Measurements from ENCODE around the gene WDR93. TPM values are rescaled to one million over a fixed set of nuclear protein-coding genes. Genes with fewer than 3 reads are reported as not detected.

WDR93 gene
- total and polyA plus RNA-seq, 8 donors: 0.09 to 0.92 (median 0.15) TPM; not detected in 1

DNA sequence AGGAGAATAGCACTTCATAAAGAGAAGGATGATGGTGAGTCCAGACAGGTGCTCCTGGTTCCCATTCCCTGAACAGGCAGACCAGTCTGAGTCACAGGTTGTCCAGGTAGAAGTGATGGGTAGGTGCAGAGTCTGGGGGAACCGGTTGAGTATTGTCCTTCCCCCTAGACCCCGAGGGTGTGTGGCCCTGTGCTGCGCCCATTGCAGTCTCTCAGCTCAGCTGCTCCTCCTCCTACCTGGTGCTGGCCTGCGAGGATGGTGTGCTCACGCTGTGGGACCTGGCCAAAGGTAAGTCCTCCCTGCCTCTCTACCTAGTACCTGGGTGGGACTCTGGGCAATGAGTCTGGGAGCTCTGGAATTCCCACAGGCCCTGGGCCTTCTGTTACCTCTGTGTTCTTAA lies 40.7 kb downstream of the WDR93 start:
- intact Hi-C loops (cut with DNase I): no loop called here
- no peak for FAIRE-seq
- TF ChIP-seq, protein P1, sequence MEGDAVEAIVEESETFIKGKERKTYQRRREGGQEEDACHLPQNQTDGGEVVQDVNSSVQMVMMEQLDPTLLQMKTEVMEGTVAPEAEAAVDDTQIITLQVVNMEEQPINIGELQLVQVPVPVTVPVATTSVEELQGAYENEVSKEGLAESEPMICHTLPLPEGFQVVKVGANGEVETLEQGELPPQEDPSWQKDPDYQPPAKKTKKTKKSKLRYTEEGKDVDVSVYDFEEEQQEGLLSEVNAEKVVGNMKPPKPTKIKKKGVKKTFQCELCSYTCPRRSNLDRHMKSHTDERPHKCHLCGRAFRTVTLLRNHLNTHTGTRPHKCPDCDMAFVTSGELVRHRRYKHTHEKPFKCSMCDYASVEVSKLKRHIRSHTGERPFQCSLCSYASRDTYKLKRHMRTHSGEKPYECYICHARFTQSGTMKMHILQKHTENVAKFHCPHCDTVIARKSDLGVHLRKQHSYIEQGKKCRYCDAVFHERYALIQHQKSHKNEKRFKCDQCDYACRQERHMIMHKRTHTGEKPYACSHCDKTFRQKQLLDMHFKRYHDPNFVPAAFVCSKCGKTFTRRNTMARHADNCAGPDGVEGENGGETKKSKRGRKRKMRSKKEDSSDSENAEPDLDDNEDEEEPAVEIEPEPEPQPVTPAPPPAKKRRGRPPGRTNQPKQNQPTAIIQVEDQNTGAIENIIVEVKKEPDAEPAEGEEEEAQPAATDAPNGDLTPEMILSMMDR (IDR thresholded peaks at IDR 0.05): no peak
- no peaks in the 10 kb centered on the region for H3K27me3 ChIP-seq
- H3K27ac ChIP-seq: no peak overlapping the region
- WGBS, 2 donors: 84 to 91% methylated on average over 5 of the region's 5 CpGs
- H3K9me3 ChIP-seq: no peaks in the 10 kb centered on the region
- no peaks in the 10 kb centered on the region for H3K4me1 ChIP-seq
- no peak overlapping the region for H3K4me3 ChIP-seq
- H3K36me3 ChIP-seq: no peaks in the 10 kb centered on the region
- no peak for DNase-seq
- no peak for ATAC-seq

DNA sequence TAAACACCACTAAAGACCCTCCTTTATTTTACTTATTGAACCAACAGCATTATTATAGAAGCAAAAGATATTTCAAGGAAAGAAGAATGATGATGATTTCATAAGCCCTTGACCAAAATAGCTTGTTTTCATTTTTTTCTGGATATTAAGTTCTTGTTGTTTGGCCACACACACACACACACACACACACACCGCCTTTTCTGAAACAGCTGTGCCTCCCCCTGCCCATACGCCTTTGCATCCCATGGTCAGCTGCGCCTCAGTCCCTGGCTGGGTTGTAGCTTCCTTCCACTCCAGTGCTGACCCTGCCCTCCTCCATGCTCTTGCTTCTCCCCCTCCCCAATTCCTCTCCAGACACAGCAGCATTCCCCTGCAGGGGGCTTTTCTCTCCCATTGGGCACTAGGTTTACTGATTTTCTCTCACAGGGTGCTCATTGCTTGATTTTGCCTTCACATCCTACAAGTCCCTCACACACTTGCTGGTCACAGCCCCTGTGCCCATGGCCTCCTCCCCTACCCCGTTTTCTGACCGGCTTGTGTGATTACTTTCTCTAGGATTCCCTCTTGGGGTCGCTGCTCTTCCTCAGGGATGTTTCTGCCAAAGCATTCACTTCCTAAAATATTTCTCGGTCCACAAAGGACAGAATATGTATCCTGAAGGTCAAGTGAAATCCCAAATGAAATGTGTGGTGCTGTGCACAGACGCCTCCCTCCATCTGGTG lies 42.0 kb downstream of the WDR93 start:
- intact Hi-C loops (cut with DNase I): no loop called here
- FAIRE-seq: no peak
- H3K4me3 ChIP-seq: no peak overlapping the region
- H3K9me3 ChIP-seq: no peaks in the 10 kb centered on the region
- no peaks in the 10 kb centered on the region for H3K36me3 ChIP-seq
- WGBS, 2 donors: 65 to 71% methylated on average over 8 of the region's 8 CpGs
- no peak overlapping the region for H3K27ac ChIP-seq
- no peaks in the 10 kb centered on the region for H3K27me3 ChIP-seq
- TF ChIP-seq, protein P1 (IDR thresholded peaks at IDR 0.05): no peak
- H3K4me1 ChIP-seq: no peaks in the 10 kb centered on the region
- ATAC-seq: no peak
- no peak for DNase-seq

DNA sequence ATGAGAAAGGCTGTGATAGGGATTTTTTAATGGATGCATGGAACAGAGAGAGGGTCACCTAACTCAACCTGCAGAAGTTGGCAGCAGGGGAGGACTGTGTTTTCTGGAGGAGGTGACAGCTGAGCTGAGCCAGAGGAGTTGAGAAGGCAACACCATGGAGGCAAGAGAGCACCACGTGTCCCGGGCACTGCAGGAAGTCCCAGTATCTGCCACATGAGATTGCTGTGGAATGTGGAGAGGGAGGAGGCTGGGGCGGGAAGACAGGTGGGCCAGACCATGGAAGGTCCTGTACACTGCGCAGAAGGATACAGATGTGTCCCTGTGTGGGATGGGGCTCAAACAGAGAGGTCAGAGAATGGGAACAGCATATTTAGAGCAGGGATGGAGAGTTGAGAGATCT lies 45.2 kb downstream of the WDR93 start:
- H3K4me1 ChIP-seq: no peaks in the 10 kb centered on the region
- no peaks in the 10 kb centered on the region for H3K27me3 ChIP-seq
- TF ChIP-seq, protein P1 (IDR thresholded peaks at IDR 0.05): no peak
- DNase-seq (no peak), FAIRE-seq (no peak), ATAC-seq (no peak)
- no peak overlapping the region for H3K27ac ChIP-seq
- H3K9me3 ChIP-seq: no peaks in the 10 kb centered on the region
- intact Hi-C loops (cut with DNase I): no loop called here
- no peaks in the 10 kb centered on the region for H3K36me3 ChIP-seq
- H3K4me3 ChIP-seq: no peak overlapping the region
- WGBS, 2 donors: 51 to 62% methylated on average over 4 of the region's 4 CpGs

DNA sequence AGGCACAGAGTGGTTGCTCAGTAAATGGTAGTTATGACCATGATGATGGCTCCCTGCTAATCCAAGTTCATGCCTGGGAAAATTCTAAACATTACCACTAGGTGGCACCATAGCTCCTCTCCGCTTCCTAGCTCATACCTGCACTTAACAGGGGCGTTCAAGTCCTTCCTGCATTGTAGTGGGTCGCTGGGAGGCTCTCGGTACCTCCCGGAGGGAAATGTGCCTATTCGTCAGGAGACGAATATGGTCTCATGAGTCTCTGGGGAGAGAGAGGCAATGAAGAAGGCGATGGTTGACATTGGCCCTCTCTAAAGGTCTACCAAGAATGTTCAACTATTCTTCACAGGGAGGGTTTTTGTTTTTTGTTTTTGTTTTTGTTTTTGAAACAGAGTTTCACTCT lies 49.5 kb downstream of the WDR93 start:
- Histone ChIP-seq H3K27ac (no peak overlapping the region), H3K9me3 (no peaks in the 10 kb centered on the region), H3K4me1 (no peaks in the 10 kb centered on the region), H3K27me3 (no peaks in the 10 kb centered on the region), H3K36me3 (no peaks in the 10 kb centered on the region), H3K4me3 (no peak overlapping the region)
- TF ChIP-seq, protein P1 (IDR thresholded peaks at IDR 0.05): peak; percentile 84 to 95 (median 94)
- ATAC-seq (peak; percentile 85 to 98 (median 94)), FAIRE-seq (peak; percentile 26), DNase-seq (peak in 2 of 6 donors; percentile 56 to 73)
- WGBS, 2 donors: 1 to 5% methylated on average over 8 of the region's 8 CpGs
- intact Hi-C loops (cut with DNase I): loop anchor here in 1 of 3 donors (5.0 kb wide), 1 partner anchor 137 kb away; no protein-coding TSS in a partner anchor

DNA sequence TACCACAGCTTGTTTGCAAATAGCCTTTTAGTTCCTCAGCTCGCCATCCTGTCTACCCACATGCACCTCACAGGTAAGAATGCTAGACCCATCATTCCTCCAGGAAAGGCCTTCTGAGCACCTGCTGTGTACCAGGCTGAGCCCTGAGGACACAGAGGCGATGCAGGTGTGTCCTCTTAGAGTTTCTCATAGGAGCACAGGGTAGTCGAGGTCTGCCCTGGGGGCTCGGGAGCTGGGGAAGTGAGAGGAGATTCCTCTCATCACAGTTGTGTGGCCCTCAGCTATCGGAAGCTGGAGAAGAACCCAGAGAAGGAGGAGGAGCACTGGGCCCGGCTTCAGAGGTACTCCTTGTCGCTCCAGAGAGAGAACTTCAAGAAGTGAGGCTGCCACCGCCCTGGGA lies 52.4 kb downstream of the WDR93 start:
- Histone ChIP-seq H3K9me3 (no peaks in the 10 kb centered on the region), H3K27ac (no peak overlapping the region), H3K4me1 (no peaks in the 10 kb centered on the region), H3K36me3 (no peaks in the 10 kb centered on the region), H3K27me3 (no peaks in the 10 kb centered on the region), H3K4me3 (no peak overlapping the region)
- ATAC-seq (no peak), DNase-seq (no peak), FAIRE-seq (no peak)
- TF ChIP-seq, protein P1 (IDR thresholded peaks at IDR 0.05): no peak
- WGBS, 2 donors: 81 to 82% methylated on average over 8 of the region's 8 CpGs
- intact Hi-C loops (cut with DNase I): loop anchor here in 1 of 3 donors (5.0 kb wide), 1 partner anchor 134 kb away; no protein-coding TSS in a partner anchor
